NB4 (cell line): ENCODE data around the gene ABLIM1.

Experiments
- DNase-seq: peaks from one replicate; pipeline ENCODE4 v3.0.0; 2010; ENCODE audit warnings: low read depth
- H3K4me3 ChIP-seq: one replicate; pipeline ENCODE4 v1.5.1; 2011; ENCODE audit warnings: mild to moderate bottlenecking, low read depth, low read length, moderate library complexity
- CTCF ChIP-seq: IDR thresholded peaks from one replicate; pipeline ENCODE4 v1.5.1; 2012; ENCODE audit warnings: low read depth, low read length
- MYC ChIP-seq: IDR thresholded peaks from 2 replicates; pipeline ENCODE4 v1.6.1; 2011; ENCODE audit warnings: low read depth, low read length
- POLR2A ChIP-seq: IDR thresholded peaks from 2 replicates; pipeline ENCODE4 v1.6.1; 2011; ENCODE audit warnings: mild to moderate bottlenecking; ENCODE audit not compliant: insufficient read length; ENCODE audit errors: extremely low read depth
- TF ChIP-seq, protein P1 (sequence below): IDR thresholded peaks from 2 replicates; pipeline ENCODE4 v1.6.1; 2011; ENCODE audit warnings: low read depth, low read length

ABLIM1 gene

DNA sequence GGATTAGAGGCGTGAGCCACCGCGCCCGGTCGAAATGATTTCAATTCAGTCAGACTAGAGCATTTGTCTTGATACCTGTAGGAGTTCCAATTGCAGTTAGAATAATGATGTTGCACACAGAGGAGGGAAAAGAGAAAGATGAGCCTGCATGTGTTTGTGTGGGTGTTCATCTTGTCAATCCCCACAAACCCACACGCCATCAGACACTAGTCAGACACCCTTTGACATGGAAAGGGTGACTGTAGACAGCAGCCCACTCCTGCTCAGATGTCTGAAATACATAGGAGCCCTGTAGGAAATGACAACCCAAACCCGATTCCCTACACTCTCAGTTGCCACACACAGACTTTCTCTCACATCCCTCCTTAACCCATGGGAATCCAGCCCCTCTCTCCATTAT lies 92.0 kb downstream of the ABLIM1 start:
- TF ChIP-seq MYC (no peak), POLR2A (no peak), CTCF (no peak)
- TF ChIP-seq, protein P1, sequence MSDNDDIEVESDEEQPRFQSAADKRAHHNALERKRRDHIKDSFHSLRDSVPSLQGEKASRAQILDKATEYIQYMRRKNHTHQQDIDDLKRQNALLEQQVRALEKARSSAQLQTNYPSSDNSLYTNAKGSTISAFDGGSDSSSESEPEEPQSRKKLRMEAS: no peak
- no peak for DNase-seq

DNA sequence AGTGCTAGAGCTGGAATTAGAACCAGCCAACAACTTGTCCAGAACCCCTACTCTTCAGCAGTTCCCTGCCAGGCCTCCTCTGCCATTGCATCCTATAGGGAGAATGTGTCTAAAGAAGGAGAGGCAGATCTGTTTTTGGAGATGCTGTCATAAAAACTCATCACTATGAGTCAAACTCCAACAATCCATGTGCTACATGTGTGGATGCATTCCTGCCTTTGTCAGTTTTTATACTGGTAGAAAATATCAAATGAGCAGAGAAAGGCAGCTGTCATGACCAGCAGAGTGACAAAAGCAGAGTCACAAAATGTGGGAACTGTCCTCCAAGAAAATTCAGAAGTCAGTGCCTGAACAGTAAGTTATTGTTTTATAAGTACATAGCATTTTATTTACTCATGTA lies 93.0 kb downstream of the ABLIM1 start:
- TF ChIP-seq CTCF (no peak), MYC (no peak), POLR2A (no peak)
- TF ChIP-seq, protein P1: no peak
- no peak overlapping the region for H3K4me3 ChIP-seq
- no peak for DNase-seq

More for the DNA sequence above, 92.0 kb downstream of the ABLIM1 start:
- no peak overlapping the region for H3K4me3 ChIP-seq

- no peak for DNase-seq
- no peak overlapping the region for H3K4me3 ChIP-seq
- TF ChIP-seq MYC (no peak), CTCF (no peak), POLR2A (no peak)
- TF ChIP-seq, protein P1: no peak
Measured at GRCh38 chr10:114561008-114561523, 97.0 kb downstream of the ABLIM1 start.

- TF ChIP-seq, protein P1: no peak
- no peak for TF ChIP-seq MYC
- no peak for TF ChIP-seq CTCF
- no peak for TF ChIP-seq POLR2A
- DNase-seq: no peak
- H3K4me3 ChIP-seq: no peak overlapping the region
Measured at GRCh38 chr10:114560144-114560543, 97.9 kb downstream of the ABLIM1 start.

DNA sequence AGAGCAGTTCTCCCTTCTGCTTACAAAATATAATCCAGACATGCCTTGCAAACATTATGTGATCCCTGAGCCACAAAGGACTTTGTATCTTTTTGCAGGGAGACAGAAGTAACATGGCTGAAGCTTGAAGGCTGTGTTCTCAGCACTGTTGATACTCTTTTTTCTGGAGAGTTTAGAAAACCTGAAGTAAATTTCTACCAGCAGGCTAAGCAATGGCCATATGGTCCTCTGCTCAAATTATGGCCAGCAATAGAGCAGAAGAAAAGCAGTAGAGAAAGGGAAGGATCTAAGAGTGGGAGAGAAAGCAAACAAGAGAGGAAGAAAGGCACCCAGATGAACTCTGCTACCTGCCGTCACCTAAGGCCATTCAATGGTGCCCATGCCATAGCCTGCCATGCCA lies 98.4 kb downstream of the ABLIM1 start:
- no peak for DNase-seq
- TF ChIP-seq, protein P1: no peak
- TF ChIP-seq MYC: no peak
- H3K4me3 ChIP-seq: no peak overlapping the region

DNA sequence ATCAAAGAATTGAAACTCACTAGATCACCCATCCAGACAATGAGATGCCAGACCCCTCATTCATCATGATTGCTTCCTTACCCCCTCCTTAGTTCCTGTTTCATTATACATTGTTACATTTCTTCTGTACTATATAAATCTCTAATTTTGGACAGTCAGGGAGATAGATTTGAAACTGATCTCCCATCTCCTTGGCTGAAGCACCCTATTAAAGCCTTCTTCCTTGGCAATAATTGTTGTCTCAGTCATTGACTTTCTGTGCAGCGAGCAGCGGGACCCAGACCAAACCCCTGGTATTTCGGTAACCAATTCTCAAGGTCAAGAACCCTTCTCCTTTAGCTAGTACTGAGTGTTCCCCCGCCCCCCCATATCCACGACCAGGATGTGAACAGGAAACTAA lies 100.2 kb downstream of the ABLIM1 start:
- DNase-seq: no peak
- TF ChIP-seq, protein P1: no peak
- TF ChIP-seq POLR2A: no peak
- H3K4me3 ChIP-seq: no peak overlapping the region
